Ovary (tissue), 3 donors: Measurements from ENCODE around the gene P4HA1.

Source experiments
- CTCF ChIP-seq, 3 donors: fragments of 450-650 bp in 2 of 3; fragments of 200-600 bp in 1 of 3; IDR thresholded peaks; one replicate each; pipeline versions ENCODE4 v1.5.1 to v1.8.0; 2016 to 2022; ENCODE audit warnings: antibody characterized with exemption in 3 of 3, mild to moderate bottlenecking in 1 of 3
- EP300 ChIP-seq: sonication (generic); formaldehyde crosslinking; IDR thresholded peaks from one replicate; pipeline ENCODE4 v1.6.1; 2017; ENCODE audit warnings: antibody characterized with exemption
- POLR2A ChIP-seq: fragments of 450-650 bp; IDR thresholded peaks from one replicate; pipeline ENCODE4 v1.6.1; 2017; ENCODE audit warnings: antibody characterized with exemption, mild to moderate bottlenecking, moderate library complexity
- donor health status: DM: no; HTN: no; CAD: no.

GRCh38 chr10:73060173-73060572 lies 36.5 kb downstream of the P4HA1 start:
- TF ChIP-seq CTCF (IDR thresholded peaks at IDR 0.05) (no peak), EP300 (no peak), POLR2A (no peak)
